HG02885 (cell line): ENCODE measurements around the gene ZNF749.
"Not testable (repeated sequence)": the region's sequence is repeated elsewhere in the genome, so short reads cannot be mapped to it uniquely, and the experiment has no call there.

ENCODE experiments used
- ATAC-seq: cut with Tn5 transposase; IDR thresholded peaks from one replicate; pipeline ENCODE4 v1.9.1; 2021; ENCODE audit warnings: mild to moderate bottlenecking; ENCODE audit not compliant: unreplicated experiment, poor library complexity

Gene ZNF749

DNA sequence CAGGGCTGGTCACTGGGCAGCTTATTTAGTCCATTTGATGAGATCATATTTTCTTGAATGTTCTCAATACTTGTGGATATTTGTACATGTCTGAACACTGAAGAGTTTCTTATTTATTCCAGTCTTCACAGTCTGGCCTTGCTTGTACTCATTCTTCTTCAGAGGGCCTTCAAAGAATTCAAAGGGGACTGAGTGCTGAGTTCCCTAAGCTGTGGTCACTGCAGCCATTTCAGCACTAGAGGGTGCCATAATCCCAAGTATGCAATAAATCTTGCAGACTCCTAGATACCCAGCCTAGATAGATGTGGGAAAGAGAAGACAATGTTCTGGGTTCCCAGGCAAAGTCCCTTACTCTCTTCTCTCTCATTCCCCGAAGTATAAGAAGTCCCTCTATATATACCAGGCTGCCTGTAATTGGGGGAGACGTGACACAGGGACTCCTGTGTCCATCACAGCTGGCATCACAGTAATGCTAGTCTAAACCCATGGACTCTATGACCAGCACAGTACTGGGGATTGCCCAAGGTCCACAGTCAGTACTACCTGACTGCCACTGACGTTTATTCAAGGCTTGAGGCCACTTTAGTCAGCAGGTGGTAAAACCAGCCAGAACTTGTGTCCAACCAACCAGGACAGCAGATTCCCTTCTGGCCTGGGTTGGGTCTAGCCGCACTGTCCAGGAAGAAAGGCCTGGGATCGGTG, 30.7 kb downstream of the ZNF749 start:
- ATAC-seq, result no peak

DNA sequence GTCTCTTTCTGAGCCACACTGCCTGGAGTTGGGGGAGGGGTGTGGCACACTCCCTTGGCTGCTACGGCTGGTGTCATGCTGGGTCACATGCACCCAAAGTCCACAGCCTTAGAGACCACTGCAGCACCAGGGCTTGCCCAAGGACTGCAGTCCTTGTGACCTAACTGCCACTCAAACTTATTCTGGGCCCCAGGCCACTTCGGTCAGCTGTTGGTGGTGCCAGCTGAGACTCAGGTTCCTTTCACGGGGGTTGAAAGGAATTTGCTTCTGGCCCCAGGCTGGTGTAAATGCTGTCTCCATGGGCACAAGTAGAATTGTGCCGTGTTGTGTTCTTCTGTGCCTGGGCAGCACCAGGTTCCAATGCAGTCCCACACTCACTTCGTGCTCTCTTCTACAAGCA, 31.4 kb downstream of the ZNF749 start:
- ATAC-seq, result no peak

DNA sequence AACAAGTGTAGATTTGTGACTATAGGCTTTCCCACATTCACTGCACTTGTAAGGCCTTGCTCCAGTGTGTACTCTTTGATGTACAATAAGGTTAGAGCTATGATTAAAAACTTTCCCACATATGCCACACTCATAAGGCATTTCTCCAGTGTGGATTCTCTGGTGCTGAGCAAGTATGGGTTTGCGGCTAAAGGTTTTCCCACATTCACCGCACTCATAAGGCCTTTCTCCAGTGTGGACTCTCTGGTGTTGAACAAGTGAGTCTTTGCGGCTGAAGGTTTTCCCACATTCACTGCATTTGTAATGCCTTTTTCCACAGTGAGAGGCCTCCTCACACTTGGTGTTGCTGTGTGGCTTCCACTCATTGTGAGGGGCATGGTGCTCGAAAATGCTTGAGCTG, 38.5 kb downstream of the ZNF749 start:
- ATAC-seq, result no peak

DNA sequence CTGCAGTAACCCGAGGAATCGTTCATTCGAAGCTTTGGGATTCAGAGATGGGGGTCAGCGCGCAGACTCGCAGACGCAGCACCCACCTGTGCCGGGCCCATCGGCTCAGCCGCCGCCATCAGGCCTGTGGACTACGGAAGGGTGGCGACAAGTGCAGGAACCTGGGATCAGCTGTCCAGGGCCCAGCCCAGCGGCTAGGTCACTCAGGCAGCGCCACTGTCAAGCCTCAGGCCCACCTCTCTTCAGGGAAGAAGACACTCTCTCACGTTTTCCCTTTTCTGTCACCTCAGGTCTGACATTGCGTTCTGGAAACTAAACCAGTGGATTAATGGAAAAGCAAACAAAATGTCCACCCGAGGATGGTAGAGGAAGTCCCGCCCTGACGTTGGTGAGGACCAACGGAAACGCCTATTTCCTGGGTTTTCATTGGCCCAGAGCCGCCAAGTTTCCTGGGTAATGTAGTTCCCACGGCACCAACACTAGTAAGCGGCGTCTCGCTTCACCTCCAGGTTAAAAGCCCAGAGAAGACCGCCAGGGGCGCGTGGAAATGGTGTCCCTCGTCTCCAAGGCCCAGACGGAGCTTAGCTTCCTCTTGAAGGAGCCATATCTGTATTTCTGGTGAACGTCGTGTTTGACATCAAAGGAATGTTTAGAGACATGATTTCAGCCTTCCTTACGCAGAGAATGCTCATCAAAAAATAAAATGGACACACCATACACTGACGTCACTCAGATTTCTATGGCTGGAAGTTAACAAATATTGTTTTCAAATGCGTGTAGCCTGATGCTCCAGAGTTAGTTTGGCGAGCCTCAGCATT, 42.3 kb downstream of the ZNF749 start, which contains the start of gene ZNF772:
Gene ZNF772, minus strand, starts transcription at position 376 of the 818 bp plus-strand sequence. Its CDS starts 257 bp downstream, at position 119.
- ATAC-seq, result peak; percentile 95

DNA sequence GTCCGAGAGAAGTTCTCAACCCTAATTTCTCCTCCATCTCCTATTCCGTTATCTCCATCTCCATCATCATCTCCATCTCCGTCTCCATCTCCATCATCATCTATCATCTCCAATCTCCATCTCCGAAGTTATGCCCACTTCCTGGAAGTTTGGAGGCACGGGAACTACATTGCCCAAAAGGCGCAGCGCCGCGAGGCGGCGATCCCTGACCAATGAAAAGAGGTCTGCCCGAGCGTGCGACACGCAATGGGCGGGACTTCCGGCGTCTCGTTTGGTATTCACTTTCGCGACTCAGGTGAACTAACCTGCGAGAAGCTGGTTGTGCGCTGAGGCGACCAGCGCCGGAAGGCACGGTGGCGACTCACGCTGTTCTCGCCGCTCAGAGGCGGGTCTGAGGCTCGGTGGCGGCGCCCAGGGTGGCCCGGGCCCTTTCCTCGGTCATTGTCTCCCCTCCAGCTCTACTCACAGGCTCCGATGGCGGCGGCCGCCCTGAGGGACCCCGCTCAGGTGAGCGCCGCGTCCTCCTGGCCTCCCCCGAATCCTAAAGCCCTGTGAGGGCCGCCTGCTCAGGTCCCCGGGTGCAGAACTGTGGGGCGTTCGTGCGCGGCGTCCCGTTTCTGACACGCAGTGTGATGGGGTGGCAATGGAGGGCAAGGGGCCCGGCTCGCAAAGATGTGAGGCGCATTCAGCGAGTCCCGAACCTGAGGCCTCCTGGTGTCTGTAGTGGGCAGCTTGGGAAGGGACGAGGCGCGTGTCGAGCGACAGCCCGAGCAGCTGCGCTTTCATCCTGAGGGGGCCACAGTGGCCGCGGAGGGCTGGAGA, 52.6 kb downstream of the ZNF749 start, which contains the start of gene ZNF419:
Gene ZNF419, plus strand, starts transcription at position 274 of the 822 bp plus-strand sequence. Its CDS starts 201 bp downstream, at position 475.
- peak; percentile 98 for ATAC-seq

DNA sequence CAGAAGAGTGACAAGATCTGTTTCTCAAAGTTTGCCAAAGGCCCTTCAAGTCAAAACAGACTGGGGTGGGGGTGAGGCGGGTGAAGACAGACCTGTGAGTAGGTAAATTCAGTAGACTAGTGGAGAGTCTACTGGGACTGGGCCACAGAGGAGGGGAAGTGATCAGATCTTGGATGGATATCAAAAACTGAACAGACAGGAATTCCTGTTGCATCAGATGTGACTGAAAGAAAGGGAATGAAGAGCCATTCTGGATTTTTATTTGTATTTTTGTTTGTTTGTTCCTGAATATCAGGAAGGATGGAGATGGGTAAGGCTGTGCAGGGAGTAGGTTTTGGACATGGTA, 53.1 kb downstream of the ZNF749 start:
- not testable (repeated sequence) for ATAC-seq
